ENCODE results near the gene ZNF33A. TPM values are rescaled to one million over a fixed set of nuclear protein-coding genes. Genes with fewer than 3 reads are reported as not detected.

ZNF33A gene
- total and polyA plus RNA-seq, 2 of the 4 experiments (the other 2 are of a cell fraction), result 5.6 to 14.3 TPM

GRCh38 chr10:38072552-38072951 is 62.1 kb downstream of the ZNF33A start:
- Histone ChIP-seq H2BK5ac (ENCODE audit: low read depth, low read length, poor library complexity, severe bottlenecking) (no peak overlapping the region), H2AFZ (replicated peaks; ENCODE audit: low read length, poor library complexity) (no peak overlapping the region), H3K23ac (ENCODE audit: low read depth, low read length) (no peak overlapping the region), H2BK15ac (ENCODE audit: low read depth, low read length) (no peak overlapping the region), H3K36me3 (ENCODE audit: control insufficient read depth, insufficient read depth, low read length) (no peaks in the 10 kb centered on the region), H3K18ac (ENCODE audit: low read depth, low read length) (no peak overlapping the region), H3K4me3 (ENCODE audit: insufficient read depth, low read depth, low read length) (no peak overlapping the region), H3K27me3 (ENCODE audit: control insufficient read depth, insufficient read depth, low read length) (no peaks in the 10 kb centered on the region), H3K9me3 (ENCODE audit: control insufficient read depth, insufficient read depth, low read length) (no peaks in the 10 kb centered on the region; the same call in 1 of the 2 replicates), H3K4ac (ENCODE audit: low read depth, low read length) (no peak overlapping the region), H3K27ac (ENCODE audit: insufficient read depth, low read length) (no peak overlapping the region), H3K79me1 (ENCODE audit: low read depth in 1 of 2, low read length in 2 of 2) (no peaks in the 10 kb centered on the region), H3K14ac (replicated peaks; ENCODE audit: low read depth, low read length) (no peak overlapping the region), H4K20me1 (ENCODE audit: insufficient read depth, low read length) (no peaks in the 10 kb centered on the region), H3K4me2 (ENCODE audit: low read depth, low read length) (no peak overlapping the region), H2BK20ac (ENCODE audit: low read depth, low read length) (no peak overlapping the region), H3K4me1 (ENCODE audit: control insufficient read depth, insufficient read depth, low read length) (peaks cover 1% of the 10 kb centered on the region; the same call in 1 of the 2 replicates), H2AK5ac (ENCODE audit: low read depth, low read length) (no peak overlapping the region), H2BK120ac (ENCODE audit: low read depth, low read length) (no peak overlapping the region), H4K5ac (ENCODE audit: low read depth, low read length) (no peak overlapping the region), H2AK9ac (replicated peaks; ENCODE audit: low read depth, low read length, poor library complexity) (no peak overlapping the region), H3K9ac (ENCODE audit: low read depth, low read length) (no peak overlapping the region), H3K56ac (ENCODE audit: extremely low read depth, insufficient read depth, low read length) (no peak overlapping the region), H4K91ac (ENCODE audit: insufficient read depth, low read depth, low read length) (no peak overlapping the region), H3K9me1 (ENCODE audit: insufficient read depth, low read length) (no peaks in the 10 kb centered on the region), H4K8ac (ENCODE audit: low read depth in 2 of 2, low read length in 2 of 2) (no peak overlapping the region)
- POLR2A ChIA-PET (ENCODE audit: unreplicated experiment), result no interaction called here
- BruUV-seq (replicated peaks), result no TSS peak
- DNase-seq (no peak), ATAC-seq (ENCODE audit: low read depth) (no peak)
- in situ Hi-C loops (cut with MboI; ENCODE audit: low sequenced_read_pairs), result no loop called here
- intact Hi-C loops (cut with micrococcal nuclease), result no loop called here
- TF ChIP-seq CEBPB (IDR thresholded peaks at IDR 0.05; ENCODE audit: low read depth, low read length), result no peak
- no peak for TF ChIP-seq BHLHE40 (IDR thresholded peaks at IDR 0.05; ENCODE audit: low read depth, low read length)
- TF ChIP-seq RFX5 (IDR thresholded peaks at IDR 0.05; ENCODE audit: low read depth, low read length), result no peak
- no peak for TF ChIP-seq RAD21 (IDR thresholded peaks at IDR 0.05; ENCODE audit: low read length)
- TF ChIP-seq MAZ (IDR thresholded peaks at IDR 0.05; ENCODE audit: borderline replicate concordance, low read depth, low read length), result no peak
- no peak for TF ChIP-seq CHD1 (IDR thresholded peaks at IDR 0.05; ENCODE audit: low read depth, low read length)
- no peak for TF ChIP-seq NFE2L2 (IDR thresholded peaks at IDR 0.05; ENCODE audit: low read depth, low read length)
- TF ChIP-seq FOS (IDR thresholded peaks at IDR 0.05; ENCODE audit: low read depth, low read length), result no peak
- TF ChIP-seq USF2 (IDR thresholded peaks at IDR 0.05; ENCODE audit: low read depth, low read length), result no peak
- no peak for TF ChIP-seq POLR2A (IDR thresholded peaks at IDR 0.05; ENCODE audit: low read depth, low read length)
- no peak for TF ChIP-seq CTCF (conservative IDR thresholded peaks at IDR 0.05; ENCODE audit: low read depth, low read length)
- no peak for TF ChIP-seq MXI1 (IDR thresholded peaks at IDR 0.05; ENCODE audit: borderline replicate concordance, low read depth, low read length)
- no peak for TF ChIP-seq ELK1 (IDR thresholded peaks at IDR 0.05; ENCODE audit: borderline replicate concordance, low read depth, low read length)
- TF ChIP-seq MAFK (IDR thresholded peaks at IDR 0.05; ENCODE audit: low read depth, low read length), result no peak
- dilution Hi-C loops (cut with HindIII; ENCODE audit: low sequenced_read_pairs, unreplicated experiment), result no loop called here
- CTCF ChIA-PET, result no interaction called here

Measured in IMR-90 (cell line).